Activated naive CD8-positive, alpha-beta T cell (primary cell): ENCODE results near the gene CFAP57.
"Not testable (repeated sequence)": the region's sequence is repeated elsewhere in the genome, so short reads cannot be mapped to it uniquely, and the experiment has no call there.

Experiments used
- H3K27ac Mint-ChIP-seq: one replicate; pipeline ENCODE4 v1.8.0; 2021; ENCODE audit warnings: mixed read lengths
- H3K27me3 Mint-ChIP-seq: one replicate; pipeline ENCODE4 v1.8.0; 2021; ENCODE audit warnings: mixed read lengths
- H3K36me3 Mint-ChIP-seq: one replicate; pipeline ENCODE4 v1.8.0; 2021; ENCODE audit warnings: mixed read lengths
- H3K4me1 Mint-ChIP-seq: one replicate; pipeline ENCODE4 v1.8.0; 2021; ENCODE audit warnings: low read depth, mixed read lengths
- H3K4me3 Mint-ChIP-seq: one replicate; pipeline ENCODE4 v1.8.0; 2021; ENCODE audit warnings: mild to moderate bottlenecking, mixed read lengths
- H3K9me3 Mint-ChIP-seq: one replicate; pipeline ENCODE4 v1.8.0; 2021; ENCODE audit warnings: low read depth, mixed read lengths

The CFAP57 gene

DNA sequence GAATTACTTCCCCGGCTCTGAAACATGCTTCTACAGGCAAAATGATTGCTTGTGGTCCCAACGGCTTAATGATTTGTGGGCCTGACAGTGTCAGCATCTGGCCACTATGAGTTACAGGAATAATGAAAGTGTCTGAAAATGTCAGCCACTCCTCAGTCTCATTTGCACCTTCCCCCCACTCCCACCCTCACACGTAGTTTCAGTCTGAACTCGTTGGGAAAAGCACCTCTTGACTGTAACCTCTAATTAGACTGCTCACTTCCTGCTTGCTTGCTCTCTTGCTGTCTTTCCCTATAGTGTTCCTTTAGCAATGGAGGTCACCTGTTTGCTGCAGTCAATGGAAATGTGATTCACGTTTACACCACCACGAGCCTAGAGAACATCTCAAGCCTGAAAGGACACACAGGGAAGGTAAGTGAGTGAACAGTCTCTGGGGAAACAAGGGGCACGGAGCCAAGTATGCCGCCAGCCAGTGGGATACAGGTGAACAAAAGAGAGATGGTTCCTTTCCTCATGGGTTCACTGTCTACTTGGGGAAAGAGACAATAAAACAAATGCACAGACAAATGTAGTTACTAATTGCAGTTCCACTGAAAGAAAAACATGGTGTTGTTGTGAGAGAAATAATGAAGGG, 27.1 kb downstream of the CFAP57 start:
- H3K27ac Mint-ChIP-seq, result no peak overlapping the region
- peaks cover 8% of the 10 kb centered on the region for H3K36me3 Mint-ChIP-seq
- no peak overlapping the region for H3K4me3 Mint-ChIP-seq
- peaks cover 6% of the 10 kb centered on the region for H3K27me3 Mint-ChIP-seq
- H3K4me1 Mint-ChIP-seq, result no peaks in the 10 kb centered on the region
- peaks cover 13% of the 10 kb centered on the region for H3K9me3 Mint-ChIP-seq

DNA sequence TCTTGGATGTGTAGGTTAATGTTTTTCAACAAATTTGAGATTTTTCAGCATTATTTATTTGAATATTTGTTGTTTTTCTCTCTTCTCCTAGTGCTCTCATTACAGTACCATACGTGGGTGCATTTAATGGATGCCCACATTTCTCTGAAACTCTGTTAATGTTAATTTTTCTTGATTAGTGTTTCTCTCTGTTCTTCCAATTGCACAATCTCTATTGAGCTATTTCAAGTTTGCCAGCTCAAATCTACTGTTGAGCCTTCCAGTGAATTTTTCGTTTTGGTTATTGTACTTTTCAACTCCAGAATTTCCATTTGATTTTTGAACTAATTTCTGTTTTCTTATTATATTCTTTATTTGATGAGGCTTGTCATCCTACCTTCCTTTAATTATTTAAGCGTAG, 31.7 kb downstream of the CFAP57 start:
- Mint-ChIP-seq H3K4me3 (no peak overlapping the region), H3K27ac (no peak overlapping the region), H3K4me1 (no peaks in the 10 kb centered on the region), H3K27me3 (peaks cover 2% of the 10 kb centered on the region), H3K9me3 (peaks cover 10% of the 10 kb centered on the region), H3K36me3 (peaks cover 8% of the 10 kb centered on the region)

DNA sequence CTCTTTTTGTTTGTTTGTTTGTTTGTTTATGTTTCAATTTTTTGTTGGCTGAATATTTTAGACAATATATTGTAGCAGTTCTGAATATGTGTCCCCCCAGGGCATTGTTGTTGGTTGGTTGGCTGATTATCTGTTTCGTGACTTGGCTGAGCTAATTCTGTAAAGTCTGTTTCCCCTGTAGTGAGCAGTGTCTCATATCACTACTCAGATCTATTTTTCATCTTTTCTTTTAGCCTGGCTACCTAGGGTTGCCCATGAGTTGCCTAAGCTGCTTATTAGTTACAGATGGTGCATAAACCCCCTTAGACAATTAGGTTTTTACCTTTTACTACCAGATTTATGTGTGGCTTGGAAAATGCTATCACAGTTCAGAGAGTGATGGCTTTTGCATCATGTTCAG, 32.3 kb downstream of the CFAP57 start:
- Mint-ChIP-seq H3K27ac (no peak overlapping the region), H3K36me3 (peaks cover 8% of the 10 kb centered on the region), H3K27me3 (peaks cover 2% of the 10 kb centered on the region), H3K9me3 (peaks cover 10% of the 10 kb centered on the region), H3K4me3 (no peak overlapping the region), H3K4me1 (no peaks in the 10 kb centered on the region)

DNA sequence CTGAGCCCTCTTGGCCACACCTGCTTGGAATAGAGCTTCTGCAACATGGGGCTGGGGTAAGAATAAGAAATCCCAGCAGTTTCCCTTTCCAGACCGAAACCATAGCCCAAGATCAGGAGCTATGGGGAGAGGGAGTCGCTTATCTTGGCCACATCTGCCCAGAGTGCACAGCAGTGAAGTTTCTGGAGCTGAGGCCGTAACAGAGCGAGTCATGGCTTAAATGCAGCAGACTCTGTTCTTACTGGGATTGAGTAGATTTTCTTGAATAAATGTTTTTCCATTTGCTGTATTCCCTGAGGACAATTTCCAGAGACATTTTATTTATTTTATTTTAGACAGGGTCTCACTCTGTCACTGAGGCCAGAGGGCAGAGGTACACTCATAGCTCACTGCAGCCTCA, 33.5 kb downstream of the CFAP57 start:
- peaks cover 8% of the 10 kb centered on the region for H3K36me3 Mint-ChIP-seq
- no peak overlapping the region for H3K27ac Mint-ChIP-seq
- peaks cover 4% of the 10 kb centered on the region for H3K27me3 Mint-ChIP-seq
- peaks cover 10% of the 10 kb centered on the region for H3K9me3 Mint-ChIP-seq
- no peaks in the 10 kb centered on the region for H3K4me1 Mint-ChIP-seq
- no peak overlapping the region for H3K4me3 Mint-ChIP-seq

DNA sequence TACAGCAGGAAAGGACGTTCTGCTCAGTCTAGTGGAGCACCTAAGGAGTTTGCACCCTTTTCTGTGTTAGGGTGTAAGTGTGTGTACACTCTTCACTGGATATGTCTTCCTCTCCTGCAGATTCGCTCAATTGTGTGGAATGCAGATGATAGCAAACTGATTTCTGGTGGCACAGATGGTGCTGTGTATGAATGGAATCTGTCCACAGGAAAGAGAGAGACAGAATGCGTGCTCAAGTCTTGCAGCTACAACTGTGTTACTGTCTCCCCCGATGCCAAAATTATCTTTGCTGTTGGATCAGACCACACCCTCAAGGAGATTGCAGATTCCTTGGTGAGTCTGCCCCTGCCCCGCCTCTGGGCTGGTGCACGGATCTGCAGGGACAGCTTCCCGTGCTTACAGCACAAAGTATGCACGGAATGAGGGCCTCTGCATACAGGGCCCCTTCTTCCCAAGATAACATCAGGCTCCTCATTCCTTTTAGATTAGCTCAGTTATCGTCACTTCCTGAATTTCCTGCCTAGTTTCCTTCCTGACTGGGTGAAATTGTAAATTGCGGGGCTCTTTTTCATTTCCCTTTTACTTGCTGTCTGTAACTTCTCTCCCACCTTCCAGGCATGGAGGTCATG, 34.6 kb downstream of the CFAP57 start:
- Mint-ChIP-seq H3K27me3 (peaks cover 4% of the 10 kb centered on the region), H3K27ac (no peak overlapping the region), H3K4me1 (no peaks in the 10 kb centered on the region), H3K36me3 (peaks cover 8% of the 10 kb centered on the region), H3K4me3 (no peak overlapping the region), H3K9me3 (peaks cover 10% of the 10 kb centered on the region)

DNA sequence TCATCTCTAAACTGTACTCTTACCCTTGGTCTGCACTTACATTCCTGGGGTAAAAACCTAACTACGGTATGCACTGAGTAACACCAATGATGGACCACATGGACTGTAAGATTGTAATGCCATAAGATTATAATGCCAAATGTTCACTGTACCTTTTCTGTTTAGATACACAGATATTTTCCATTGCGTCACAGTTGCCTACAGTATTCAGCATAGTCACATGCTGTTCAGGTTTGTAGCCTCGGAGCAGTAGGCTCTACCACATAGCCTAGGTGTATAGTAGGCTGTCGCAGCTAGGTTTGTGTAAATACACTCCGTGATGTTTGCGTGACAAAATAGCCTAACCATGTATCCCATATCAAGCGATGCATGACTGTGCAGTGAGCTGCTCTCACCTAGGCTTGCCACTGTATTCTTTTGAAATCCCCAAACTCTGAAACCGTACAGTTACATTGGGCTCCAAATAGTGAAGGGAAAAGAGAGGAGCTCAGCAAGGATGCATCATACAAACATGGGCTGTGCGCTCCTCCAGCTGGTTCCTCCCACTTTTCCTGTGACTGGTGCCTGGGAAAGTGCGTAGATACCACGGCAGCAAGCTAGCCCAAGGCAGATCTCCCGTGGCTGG, 35.2 kb downstream of the CFAP57 start:
- Mint-ChIP-seq H3K4me1 (no peaks in the 10 kb centered on the region), H3K9me3 (peaks cover 10% of the 10 kb centered on the region), H3K4me3 (no peak overlapping the region), H3K36me3 (peaks cover 8% of the 10 kb centered on the region), H3K27me3 (peaks cover 4% of the 10 kb centered on the region), H3K27ac (no peak overlapping the region)

DNA sequence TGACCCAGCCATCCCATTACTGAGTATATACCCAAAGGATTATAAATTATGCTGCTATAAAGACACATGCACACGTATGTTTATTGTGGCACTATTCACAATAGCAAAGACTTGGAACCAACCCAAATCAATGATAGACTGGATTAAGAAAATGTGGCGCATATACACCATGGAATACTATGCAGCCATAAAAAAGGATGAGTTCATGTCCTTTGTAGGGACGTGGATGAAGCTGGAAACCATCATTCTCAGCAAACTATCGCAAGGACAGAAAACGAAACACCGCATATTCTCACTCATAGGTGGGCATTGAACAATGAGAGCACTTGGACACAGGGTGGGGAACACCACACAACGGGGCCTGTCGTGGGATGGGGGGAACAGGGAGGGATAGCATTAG, 36.1 kb downstream of the CFAP57 start:
- H3K27ac Mint-ChIP-seq, H3K4me1 Mint-ChIP-seq, H3K27me3 Mint-ChIP-seq, H3K4me3 Mint-ChIP-seq, H3K9me3 Mint-ChIP-seq, H3K36me3 Mint-ChIP-seq: not testable (repeated sequence)

DNA sequence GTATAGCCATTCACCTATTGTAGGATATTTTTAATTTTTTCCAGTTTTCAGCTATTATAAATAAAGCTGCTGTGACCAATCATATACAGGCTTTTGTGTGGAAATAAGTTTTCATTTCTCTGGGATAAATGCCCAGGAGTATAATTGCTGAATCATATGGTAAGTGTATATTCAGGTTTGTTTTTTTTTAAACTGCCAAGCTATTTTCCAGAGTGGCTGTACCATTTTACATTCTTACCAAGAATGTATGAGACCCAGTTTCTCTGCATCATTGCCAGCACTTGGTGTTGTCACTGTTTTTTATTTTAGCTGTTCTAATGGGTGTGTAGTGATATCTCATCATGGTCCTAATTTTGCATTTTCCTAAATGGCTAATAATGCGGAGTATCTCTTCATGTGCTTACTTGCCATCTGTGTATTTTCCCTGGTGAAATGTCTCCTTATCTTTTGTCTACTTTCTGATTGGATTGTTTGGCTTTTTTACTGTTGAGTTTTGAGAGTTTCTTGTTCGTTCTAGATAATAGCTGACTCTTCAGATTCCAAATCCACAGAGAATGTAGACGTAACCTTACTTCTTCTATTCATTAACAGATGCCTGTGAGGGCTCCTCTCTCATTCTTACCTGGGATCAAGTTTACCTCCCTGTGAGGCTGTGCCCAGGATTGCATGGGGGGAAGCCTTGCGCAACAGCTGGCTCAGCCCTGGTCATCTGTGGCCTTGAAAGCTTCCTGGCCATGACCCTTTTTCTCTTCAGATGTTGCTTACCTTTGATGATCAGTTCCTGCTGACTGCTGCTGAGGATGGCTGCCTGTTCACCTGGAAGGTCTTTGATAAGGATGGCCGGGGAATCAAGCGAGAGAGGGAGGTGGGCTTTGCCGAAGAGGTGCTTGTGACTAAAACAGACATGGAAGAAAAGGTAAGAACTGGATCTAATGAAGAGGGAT, 42.6 kb downstream of the CFAP57 start:
- H3K9me3 Mint-ChIP-seq, result no peaks in the 10 kb centered on the region
- H3K4me3 Mint-ChIP-seq, result no peak overlapping the region
- H3K27ac Mint-ChIP-seq, result no peak overlapping the region
- H3K36me3 Mint-ChIP-seq, result no peaks in the 10 kb centered on the region
- peaks cover 9% of the 10 kb centered on the region for H3K27me3 Mint-ChIP-seq
- H3K4me1 Mint-ChIP-seq, result no peaks in the 10 kb centered on the region

DNA sequence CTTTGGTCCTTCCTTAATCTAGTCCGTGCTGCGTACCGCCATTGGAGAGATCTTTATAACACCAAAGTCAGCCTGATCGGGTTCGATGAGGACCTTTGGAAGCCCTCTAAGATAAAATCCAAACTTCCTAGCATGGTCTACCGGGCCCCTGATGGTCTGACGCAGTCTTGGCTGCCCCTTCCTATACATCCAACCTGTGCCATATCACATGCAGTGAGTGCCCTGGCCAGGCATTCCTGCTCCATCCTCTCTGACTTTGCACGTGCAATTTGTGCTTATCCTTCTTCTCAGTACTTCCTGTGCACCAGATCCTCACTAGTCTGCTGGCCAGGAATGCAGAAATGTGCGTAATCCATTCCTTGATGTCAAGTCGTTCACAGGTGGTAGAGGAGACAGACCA, 45.6 kb downstream of the CFAP57 start:
- no peak overlapping the region for H3K4me3 Mint-ChIP-seq
- H3K9me3 Mint-ChIP-seq, result no peaks in the 10 kb centered on the region
- H3K27me3 Mint-ChIP-seq, result peaks cover 7% of the 10 kb centered on the region
- H3K27ac Mint-ChIP-seq, result no peak overlapping the region
- no peaks in the 10 kb centered on the region for H3K36me3 Mint-ChIP-seq
- H3K4me1 Mint-ChIP-seq, result peaks cover 8% of the 10 kb centered on the region

DNA sequence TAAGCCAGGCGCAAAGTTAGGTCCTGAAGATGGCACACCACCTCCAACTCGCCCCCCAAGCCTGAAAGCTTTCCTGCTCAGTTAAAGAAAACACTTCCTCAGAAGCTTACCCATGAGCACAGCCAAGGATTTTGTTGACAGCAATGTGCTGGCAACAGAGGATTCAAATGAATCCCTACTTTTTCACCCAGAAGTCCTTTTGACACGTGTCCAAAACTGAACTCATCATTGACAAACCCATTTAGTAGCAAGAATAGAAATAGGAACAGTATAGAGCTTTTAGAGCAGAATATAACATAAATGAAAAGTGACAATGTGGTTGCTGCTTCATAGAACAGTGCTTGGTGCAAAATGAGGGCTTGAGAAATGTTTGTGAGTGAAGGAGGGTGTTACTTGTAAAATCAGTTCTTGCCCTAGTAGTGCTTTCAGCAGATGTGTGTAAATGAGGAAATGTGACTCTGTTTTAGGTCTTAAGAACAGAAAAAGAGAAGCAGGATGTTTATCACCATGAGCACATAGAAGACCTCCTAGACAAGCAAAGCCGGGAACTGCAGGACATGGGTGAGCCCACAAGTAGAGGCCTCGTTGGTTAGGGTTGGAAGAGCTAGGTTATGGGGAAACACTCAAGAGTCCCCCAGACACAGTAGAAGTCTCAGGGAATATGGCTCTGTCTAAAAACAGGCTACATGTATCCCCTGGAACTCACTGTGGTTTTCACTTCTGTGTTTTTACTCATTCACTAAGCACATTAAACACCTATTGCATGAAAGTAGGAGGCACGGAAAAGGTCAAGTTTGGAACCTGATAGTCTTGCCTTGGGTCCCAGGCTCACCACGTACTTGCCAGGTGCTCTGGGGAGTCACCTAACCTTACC, 49.0 kb downstream of the CFAP57 start:
- H3K27me3 Mint-ChIP-seq, result peaks cover 3% of the 10 kb centered on the region
- H3K27ac Mint-ChIP-seq, result no peak overlapping the region
- no peaks in the 10 kb centered on the region for H3K9me3 Mint-ChIP-seq
- peaks cover 8% of the 10 kb centered on the region for H3K4me1 Mint-ChIP-seq
- no peak overlapping the region for H3K4me3 Mint-ChIP-seq
- no peaks in the 10 kb centered on the region for H3K36me3 Mint-ChIP-seq

DNA sequence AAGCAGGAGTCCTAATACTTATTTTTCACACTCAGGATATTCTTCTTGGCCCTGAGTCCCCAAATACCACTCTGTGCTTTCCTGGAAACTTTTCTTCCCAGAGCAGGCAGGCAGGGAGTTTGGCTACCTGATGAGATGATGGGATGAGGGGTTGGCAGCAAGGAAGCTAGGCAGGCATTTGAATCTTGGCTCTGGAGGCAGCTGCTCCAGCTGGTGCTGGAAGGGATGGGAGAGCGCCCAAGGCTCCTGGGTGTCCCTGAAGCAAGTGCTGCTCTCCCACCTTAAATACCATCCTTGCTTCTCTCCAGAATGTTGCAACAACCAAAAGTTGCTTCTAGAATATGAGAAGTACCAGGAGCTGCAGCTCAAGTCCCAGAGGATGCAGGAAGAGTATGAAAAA, 49.7 kb downstream of the CFAP57 start:
- Mint-ChIP-seq H3K4me1 (peaks cover 8% of the 10 kb centered on the region), H3K9me3 (no peaks in the 10 kb centered on the region), H3K36me3 (no peaks in the 10 kb centered on the region), H3K27ac (no peak overlapping the region), H3K27me3 (no peaks in the 10 kb centered on the region), H3K4me3 (no peak overlapping the region)

DNA sequence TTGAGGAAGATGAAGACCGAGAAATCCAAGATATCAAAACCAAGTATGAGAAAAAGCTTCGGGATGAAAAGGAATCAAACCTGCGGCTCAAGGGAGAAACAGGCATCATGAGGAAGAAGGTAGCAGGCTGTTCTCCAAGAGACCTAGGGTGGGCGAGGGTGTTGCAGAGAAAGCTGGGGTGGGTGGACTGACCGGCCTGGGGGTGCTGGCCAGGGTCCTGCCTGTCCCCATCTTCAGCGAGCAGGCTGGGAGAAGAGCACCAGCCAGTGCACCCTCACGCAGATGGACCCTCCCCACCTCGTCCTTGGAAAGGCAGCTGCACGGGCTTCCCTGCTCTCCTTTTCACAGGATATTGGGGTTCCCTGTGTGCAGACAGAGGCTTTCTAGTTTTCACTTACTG, 50.7 kb downstream of the CFAP57 start:
- no peaks in the 10 kb centered on the region for H3K9me3 Mint-ChIP-seq
- no peak overlapping the region for H3K4me3 Mint-ChIP-seq
- no peak overlapping the region for H3K27ac Mint-ChIP-seq
- H3K27me3 Mint-ChIP-seq, result no peaks in the 10 kb centered on the region
- peaks cover 8% of the 10 kb centered on the region for H3K4me1 Mint-ChIP-seq
- H3K36me3 Mint-ChIP-seq, result no peaks in the 10 kb centered on the region

DNA sequence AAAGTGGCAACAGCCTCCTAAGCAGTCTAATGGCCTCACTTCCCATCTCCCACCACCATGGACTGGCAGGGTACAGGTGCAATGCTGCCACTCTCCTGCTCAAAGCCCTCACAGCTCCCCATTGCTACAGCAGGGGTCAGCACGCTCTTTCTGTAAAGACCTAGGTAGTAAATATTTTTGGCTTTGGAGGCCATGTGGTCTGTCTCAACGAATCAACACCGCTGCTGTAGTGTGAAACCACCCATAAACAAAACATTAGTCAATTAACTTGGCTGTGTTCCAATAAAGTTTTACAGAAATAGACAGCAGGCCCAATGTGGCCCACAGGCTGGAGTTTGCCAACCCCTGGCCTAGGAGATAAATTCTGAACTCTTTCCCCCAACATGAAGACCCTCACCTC, 53.0 kb downstream of the CFAP57 start:
- no peaks in the 10 kb centered on the region for H3K27me3 Mint-ChIP-seq
- no peaks in the 10 kb centered on the region for H3K9me3 Mint-ChIP-seq
- no peak overlapping the region for H3K27ac Mint-ChIP-seq
- no peak overlapping the region for H3K4me3 Mint-ChIP-seq
- H3K4me1 Mint-ChIP-seq, result peaks cover 8% of the 10 kb centered on the region
- H3K36me3 Mint-ChIP-seq, result no peaks in the 10 kb centered on the region

DNA sequence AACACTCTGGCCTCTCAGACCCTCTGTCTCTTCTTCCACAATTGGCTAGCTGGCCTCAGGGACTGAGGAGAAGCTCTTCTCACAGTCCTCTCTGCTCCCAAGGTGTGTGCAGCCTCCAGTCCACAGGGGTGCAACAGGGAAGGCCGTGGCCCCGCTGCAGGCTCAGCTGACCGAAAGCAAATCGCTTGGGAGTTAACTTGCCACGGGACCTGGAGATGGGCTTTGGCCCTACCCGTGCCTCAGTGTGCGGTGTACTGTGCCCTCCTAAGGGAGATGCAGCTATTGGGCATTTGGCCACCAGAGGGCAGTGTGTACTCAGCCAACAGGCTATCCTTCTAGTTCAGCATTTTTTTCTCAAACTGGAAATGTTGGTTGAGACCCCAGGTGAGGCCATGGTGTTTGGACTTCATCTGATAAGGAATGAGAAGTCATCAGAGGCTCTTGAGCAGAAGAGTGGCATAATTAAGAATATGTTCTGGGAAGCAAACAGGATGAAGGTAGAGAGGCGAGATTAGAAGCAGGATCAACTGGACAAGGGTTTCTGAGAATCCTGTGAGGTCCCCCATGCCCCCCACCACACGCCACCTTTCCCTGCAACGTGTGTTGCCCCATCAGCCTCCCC, 55.1 kb downstream of the CFAP57 start:
- Mint-ChIP-seq H3K4me3 (no peak overlapping the region), H3K4me1 (no peaks in the 10 kb centered on the region), H3K27me3 (no peaks in the 10 kb centered on the region), H3K9me3 (no peaks in the 10 kb centered on the region), H3K36me3 (no peaks in the 10 kb centered on the region), H3K27ac (no peak overlapping the region)
